OCI-LY1 (cell line): ENCODE data around the gene GNAZ.

Source experiments
- CTCF ChIP-seq: fragments of 200-600 bp; sonication (generic), shearing (Covaris generic); IDR thresholded peaks from 2 replicates; pipeline ENCODE4 v1.5.1; 2017; ENCODE audit warnings: mild to moderate bottlenecking, antibody characterized with exemption, low read length, moderate library complexity, mixed read lengths
- EZH2 ChIP-seq: fragments of 200-600 bp; sonication (generic), shearing (Covaris generic); IDR thresholded peaks from 2 replicates; pipeline ENCODE4 v1.8.0; 2017; ENCODE audit warnings: borderline replicate concordance, mixed run types, mild to moderate bottlenecking, antibody characterized with exemption, low read length, moderate library complexity, mixed read lengths

GRCh38 chr22:23098718-23099530 lies 28.6 kb downstream of the GNAZ start:
- TF ChIP-seq CTCF, result no peak
- no peak for TF ChIP-seq EZH2
